NCI-H526 treated with DMSO at 0.1 percent for 48 hours (cell line): ENCODE results near the gene RAB3D.
"Not testable (repeated sequence)": the region's sequence is repeated elsewhere in the genome, so short reads cannot be mapped to it uniquely, and the experiment has no call there.

Experiments used
- DNase-seq: peaks from one replicate; lab custom pipeline; 2025; lab: John Stamatoyannopoulos, UW

RAB3D gene

GRCh38 chr19:11338121-11338520 lies 1.3 kb downstream of the RAB3D start:
- DNase-seq: no peak

GRCh38 chr19:11337080-11337479 lies 2.4 kb downstream of the RAB3D start:
- no peak for DNase-seq

- DNase-seq: no peak
Measured at GRCh38 chr19:11335449-11336146, 3.9 kb downstream of the RAB3D start.

- DNase-seq: not testable (repeated sequence)
Measured at GRCh38 chr19:11333838-11334237, 5.6 kb downstream of the RAB3D start.

GRCh38 chr19:11332822-11333221 lies 6.6 kb downstream of the RAB3D start:
- no peak for DNase-seq

GRCh38 chr19:11331502-11331901 lies 8.0 kb downstream of the RAB3D start:
- no peak for DNase-seq

GRCh38 chr19:11330127-11330526 lies 9.3 kb downstream of the RAB3D start:
- no peak for DNase-seq

- no peak for DNase-seq
Measured at GRCh38 chr19:11325544-11325943, 13.9 kb downstream of the RAB3D start.

GRCh38 chr19:11324748-11325389 lies 14.6 kb downstream of the RAB3D start:
- DNase-seq: no peak

- DNase-seq: no peak
Measured at GRCh38 chr19:11324079-11324661, 15.3 kb downstream of the RAB3D start.

GRCh38 chr19:11323601-11324078 lies 15.8 kb downstream of the RAB3D start:
- DNase-seq: no peak

- no peak for DNase-seq
Measured at GRCh38 chr19:11322269-11323024, 17.0 kb downstream of the RAB3D start.

GRCh38 chr19:11321191-11322126 lies 18.0 kb downstream of the RAB3D start:
- no peak for DNase-seq

- DNase-seq: not testable (repeated sequence)
Measured at GRCh38 chr19:11320278-11320995, 19.0 kb downstream of the RAB3D start.

- no peak for DNase-seq
Measured at GRCh38 chr19:11306337-11306736, 33.1 kb downstream of the RAB3D start.

GRCh38 chr19:11304936-11305335 lies 34.5 kb downstream of the RAB3D start:
- no peak for DNase-seq

GRCh38 chr19:11300811-11301120 lies 38.7 kb downstream of the RAB3D start:
- no peak for DNase-seq

- DNase-seq: no peak
Measured at GRCh38 chr19:11299946-11300810, 39.3 kb downstream of the RAB3D start.

- DNase-seq: no peak
Measured at GRCh38 chr19:11296264-11296663, 43.2 kb downstream of the RAB3D start.

GRCh38 chr19:11295665-11296245 lies 43.7 kb downstream of the RAB3D start, which contains the start of gene TSPAN16:
TSS of gene TSPAN16 (plus strand) at chr19:11296160. CDS start at chr19:11296298, 138 bp downstream.
- no peak for DNase-seq
